GM19239 (cell line): ENCODE data around the gene PRPS2.
A peak's percentile ranks its signal among the peaks of the same experiment; 100 is the strongest.

ENCODE experiments used
- DNase-seq: peaks from one replicate; pipeline ENCODE4 v3.0.0; 2011; ENCODE audit warnings: low spot score; ENCODE audit not compliant: insufficient read length
- FAIRE-seq: peaks from 2 replicates; lab custom pipeline; 2011; peaks lifted over from hg19 to GRCh38; lab: Jason Lieb, UNC

Gene PRPS2

DNA sequence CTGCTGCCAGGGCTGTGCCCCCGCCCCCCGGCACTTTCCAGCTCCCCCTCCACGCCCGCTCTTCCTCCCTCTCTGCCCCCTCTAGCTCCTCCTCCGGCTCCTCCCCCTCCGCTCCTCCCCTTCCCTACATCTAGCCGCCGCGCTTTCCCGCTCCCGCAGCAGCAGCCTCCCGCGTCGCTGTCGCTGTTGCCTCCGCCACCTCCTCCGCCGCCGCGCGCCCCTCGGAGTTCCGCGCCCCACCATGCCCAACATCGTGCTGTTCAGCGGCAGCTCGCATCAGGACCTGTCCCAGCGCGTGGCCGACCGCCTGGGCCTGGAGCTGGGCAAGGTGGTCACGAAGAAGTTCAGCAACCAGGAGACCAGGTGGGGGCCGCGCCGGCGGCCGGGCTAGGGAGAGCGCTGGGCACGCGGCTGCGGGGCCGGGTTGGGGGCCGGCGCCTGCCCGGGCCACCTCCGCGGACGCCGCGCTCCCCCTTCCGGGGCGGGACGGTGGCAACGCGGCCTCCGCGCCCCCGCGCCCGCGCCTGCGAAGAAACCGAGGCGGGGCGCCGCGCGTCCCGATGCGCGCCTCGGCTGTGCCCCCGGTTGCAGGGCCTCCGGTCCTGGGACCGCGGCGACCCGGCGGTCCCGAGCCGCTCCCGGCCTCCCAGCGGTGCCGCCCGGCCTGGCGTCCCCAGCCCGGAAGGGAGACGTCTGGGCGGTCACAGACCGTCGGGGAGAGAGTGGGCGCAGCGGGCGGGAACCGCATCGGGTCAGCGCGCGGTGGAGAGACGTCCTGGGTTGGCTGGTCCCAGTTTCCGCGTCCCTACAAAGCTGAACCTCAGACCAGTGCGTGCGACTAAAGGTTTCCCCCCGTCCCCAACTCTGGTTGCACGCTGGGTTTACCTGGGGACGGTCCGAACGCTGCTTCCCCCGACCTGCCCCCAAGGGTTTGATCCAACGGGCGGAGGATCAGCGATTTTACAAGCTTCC, at the start of gene PRPS2:
PRPS2 (plus strand) TSS at position 156 of the 972 bp plus-strand sequence; CDS start at position 242, 86 bp downstream.
- DNase-seq (peak; percentile 74), FAIRE-seq (peak; percentile 96)

DNA sequence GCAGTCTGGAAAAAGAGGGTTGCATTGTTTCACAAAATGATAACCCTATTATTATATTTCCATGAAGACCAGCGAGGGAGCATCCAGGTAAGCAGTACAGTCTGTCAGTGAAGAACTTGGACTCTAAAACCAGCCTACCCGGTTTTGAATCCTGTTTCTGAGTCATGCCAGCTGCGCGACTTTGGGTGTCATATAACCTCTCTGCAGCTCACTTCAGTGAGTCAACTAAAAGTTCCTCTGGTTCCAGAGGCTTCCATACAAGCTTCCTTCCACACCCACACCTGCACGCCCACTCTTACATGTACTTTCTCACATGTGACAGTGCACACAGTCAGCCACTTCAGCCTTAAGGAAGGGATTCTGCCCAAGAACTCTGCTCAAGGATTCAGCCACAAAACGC, 49.8 kb upstream of the PRPS2 start:
- DNase-seq (no peak), FAIRE-seq (peak; percentile 33)

DNA sequence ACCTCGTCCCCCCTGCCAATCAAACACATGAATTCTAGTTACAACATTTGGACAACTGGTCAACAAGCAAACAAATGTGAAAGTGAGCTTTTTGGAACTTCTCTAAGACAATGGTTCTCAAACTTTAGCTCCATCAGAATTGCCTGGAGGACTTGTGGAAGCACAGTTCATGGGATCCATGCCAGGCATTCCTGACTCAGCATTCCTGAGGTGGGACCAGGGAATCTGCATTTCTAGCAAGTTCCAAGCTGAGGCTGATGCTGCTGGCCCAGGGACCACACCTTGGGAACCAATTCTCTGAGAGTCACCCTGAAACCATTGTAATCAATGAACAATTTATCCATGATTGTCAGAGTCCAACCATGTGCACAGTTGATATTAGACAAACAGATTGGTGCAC, 43.8 kb upstream of the PRPS2 start:
- FAIRE-seq (no peak), DNase-seq (no peak)

DNA sequence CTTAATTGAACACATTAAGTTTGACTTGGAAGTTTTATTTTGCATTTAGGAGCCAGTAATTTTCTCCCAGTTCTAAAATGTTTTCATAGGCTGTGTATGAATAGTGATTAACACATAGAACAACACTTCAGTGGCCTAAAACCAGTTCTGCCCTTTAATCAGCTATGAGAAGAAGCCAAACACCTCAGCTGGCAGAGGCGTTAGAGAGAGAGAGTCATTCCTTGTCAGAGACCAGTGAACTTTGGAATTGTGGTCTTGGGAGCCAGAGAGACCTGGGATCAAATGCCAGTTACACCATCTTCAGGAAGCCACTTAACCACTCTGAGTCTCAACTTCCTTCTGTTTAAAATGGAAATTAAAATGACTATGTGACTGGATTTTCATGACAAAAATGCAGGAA, 39.3 kb upstream of the PRPS2 start:
- peak; percentile 56 for FAIRE-seq
- DNase-seq: no peak

DNA sequence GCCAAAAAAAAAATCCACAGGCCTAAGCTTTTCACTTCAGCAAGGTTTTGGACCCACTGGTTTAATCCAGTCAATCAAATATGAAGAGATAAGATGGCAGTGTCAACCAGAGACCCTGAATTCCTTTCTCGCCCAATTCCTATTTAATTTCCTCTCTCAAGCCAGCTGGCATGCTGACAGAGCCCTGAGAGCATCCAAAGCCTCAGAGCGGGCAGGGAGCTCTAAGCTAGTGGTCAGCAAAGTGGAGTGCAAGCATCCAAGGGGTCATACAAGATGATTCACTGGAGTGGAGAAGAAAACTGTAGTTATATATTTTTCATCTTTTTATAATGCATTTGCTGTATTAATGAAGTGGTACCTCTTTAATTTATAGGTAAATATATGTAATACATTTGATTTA, 37.8 kb upstream of the PRPS2 start:
- FAIRE-seq (no peak), DNase-seq (no peak)

DNA sequence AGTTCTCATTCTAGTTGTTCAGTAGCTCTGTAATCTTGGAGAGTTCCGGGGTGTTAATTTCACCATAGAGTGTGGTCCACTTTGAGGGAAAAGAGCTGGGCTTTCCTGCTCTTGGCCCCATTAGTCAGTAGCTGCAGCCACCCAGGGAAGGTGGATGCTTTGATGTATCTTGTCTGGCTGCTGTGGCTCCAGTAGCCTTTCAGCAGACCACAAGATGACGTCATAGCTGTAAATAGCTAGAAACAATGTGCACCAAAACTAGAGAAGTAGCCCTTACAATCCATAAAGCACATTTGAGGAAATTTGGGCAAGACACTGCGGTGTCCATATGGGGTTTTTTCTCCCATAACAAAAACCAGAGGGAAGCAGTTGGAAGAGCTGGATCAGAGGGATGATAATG, 32.9 kb upstream of the PRPS2 start:
- no peak for DNase-seq
- FAIRE-seq: no peak

DNA sequence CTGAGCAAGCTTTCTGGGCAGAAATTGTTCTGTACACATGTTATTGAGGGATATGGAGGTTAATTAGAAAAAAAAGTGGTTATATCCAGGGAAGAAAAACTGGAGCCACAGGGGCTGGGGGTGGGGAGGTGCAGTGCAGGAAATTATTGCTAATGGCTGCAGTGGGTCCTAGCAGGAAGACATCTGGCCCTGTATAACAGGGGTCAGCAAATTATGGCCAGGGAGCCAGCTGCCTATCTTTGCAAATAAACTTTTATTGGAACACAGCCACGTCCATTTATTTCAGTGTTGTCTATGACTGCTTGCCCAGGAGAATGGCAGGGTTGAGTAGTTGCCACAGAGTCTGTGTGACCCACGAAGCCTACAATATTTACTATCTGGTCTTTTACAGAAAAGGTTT, 23.4 kb upstream of the PRPS2 start:
- DNase-seq (no peak), FAIRE-seq (no peak)

DNA sequence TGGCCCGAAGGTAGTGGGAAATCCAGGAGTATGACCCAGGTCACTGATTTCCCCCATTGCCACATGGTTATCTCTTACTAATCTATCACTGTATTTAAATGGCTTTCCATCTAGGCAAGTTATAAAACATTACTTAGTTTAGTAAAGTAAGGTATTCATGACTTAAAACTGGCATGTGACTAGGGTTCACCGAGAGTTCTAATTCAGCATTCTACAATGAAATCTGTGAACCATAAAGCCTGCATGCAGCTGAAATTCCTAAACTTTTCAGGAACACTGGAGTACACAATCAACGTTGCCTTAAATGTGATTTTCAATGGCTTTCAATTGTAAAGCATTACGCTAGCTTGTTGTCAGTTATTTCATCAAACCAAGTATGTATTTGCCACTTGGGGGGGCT, 22.7 kb upstream of the PRPS2 start:
- FAIRE-seq: peak; percentile 31
- DNase-seq: no peak

DNA sequence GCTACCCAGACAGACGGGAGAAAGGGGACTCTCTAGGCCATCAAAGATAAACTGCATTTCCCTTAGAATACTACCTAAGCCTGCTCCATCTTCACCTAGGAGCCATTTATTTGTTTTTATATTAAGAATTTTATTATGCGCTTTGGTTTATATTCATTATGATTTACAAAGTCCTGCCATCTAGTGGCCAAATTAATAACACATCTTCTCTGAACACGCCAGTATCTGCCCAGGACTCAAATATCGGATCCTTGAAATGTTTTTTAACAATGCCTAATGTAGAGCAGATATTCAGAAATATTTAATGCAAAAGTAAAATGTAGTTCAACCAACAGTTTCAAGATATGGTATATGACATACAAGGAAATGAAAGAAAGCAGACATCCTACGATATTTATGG, 20.8 kb upstream of the PRPS2 start:
- no peak for FAIRE-seq
- DNase-seq: no peak

DNA sequence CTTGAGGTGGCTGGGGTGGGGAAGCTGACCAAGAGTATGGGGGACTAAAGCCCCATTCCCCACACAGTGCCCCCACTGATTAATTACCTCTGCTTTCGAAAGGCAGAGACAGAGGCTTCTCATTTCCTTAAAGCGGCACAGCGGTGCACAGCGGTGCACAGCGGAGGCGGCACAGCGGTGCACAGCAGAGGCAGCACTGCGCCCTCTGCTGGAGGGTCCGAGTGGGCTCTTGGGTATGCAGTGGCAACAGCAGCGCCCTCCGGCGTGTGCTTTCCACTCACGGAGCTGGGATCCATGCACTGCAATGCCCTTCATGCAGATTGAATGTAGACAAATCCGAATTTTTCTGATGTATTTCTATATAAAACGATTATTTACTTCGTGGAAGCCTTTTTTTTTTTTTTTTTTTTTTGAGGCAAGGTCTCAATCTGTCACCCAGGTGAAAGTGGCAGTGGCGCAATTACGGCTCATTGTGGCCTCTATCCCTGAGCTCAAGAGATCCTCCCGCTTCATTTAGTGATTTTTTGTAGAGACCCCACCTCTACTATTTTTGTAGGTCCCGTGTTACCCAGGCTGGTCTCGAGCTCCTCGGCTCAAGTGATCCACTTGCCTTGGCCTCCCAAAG, 19.7 kb upstream of the PRPS2 start:
- FAIRE-seq (peak; percentile 87), DNase-seq (peak; percentile 55)

DNA sequence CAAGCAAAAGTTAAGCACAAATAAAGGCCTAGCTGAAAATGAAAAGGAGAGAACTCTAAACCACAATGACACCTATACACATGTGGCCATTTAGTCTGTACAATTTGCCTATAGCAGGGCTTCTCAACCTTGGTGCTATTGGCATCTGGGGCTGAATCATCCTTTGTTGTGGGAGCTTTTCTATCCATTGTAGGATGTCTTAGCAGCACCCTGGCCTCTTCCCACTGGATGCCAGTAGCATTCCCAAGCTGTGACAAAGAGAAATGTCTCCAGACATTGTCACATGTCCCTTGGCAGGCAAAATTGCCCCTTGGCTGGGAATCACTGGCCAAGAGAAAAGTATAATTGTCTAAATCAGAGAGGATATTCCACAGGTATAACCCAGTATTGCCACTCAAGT, 13.5 kb upstream of the PRPS2 start:
- FAIRE-seq (no peak), DNase-seq (no peak)

DNA sequence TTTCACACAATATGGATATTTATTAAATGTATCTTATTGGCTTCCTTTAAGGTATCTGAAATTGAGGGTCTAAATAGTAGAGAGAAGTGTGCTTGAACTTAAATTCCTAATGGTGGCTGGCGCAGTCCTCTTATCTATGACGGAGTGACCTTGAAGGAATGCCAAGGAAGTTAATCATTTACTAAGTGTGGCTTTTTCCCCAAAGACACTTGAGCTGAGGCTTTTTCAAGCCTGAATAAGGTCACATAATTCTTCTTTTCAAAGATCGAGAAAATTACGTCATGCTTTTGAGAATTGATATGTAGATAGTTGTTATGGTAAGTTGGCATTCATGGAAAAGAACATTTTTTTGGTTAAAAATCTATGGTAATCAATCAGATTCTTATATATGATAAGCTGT, 11.7 kb upstream of the PRPS2 start:
- DNase-seq: no peak
- FAIRE-seq: no peak

DNA sequence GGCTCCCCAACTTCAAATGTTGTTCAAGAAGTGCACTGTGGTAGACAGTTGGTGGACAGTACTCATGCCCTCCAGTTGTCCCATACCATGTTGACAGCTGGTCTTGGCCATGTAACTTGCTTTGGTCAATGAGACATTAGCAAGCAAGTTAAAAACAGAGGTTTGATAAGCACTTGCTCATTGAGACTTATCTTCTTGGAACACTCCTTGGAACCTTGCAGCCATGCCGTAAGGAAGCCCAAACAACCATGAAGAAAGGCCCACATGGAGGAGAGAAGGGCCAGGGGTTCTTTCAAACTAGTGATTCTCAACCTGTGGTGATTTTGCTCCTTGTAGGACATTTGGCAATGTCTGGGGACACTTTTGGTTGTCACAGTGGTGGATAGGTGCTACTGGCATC, 2.6 kb upstream of the PRPS2 start:
- FAIRE-seq (no peak), DNase-seq (no peak)

DNA sequence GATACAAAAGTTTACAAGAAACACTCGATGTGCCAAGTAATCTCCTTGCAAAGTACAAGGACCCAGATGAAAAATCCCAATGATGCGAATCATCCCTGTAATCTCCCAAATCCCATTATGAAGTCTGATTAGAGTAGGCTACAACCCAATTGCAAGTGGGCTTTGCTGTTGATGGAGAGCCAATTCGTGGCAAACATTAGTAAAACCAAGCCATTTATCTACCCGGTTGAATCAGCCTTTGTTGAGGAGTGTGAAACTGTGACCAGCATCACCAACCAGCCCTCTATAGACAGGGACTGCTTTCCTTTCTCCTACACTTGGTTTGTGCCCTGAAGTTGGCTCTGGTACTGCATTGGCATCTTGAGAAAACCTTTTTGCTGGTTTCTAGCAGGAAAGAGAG, 1.2 kb upstream of the PRPS2 start:
- no peak for DNase-seq
- FAIRE-seq: no peak

DNA sequence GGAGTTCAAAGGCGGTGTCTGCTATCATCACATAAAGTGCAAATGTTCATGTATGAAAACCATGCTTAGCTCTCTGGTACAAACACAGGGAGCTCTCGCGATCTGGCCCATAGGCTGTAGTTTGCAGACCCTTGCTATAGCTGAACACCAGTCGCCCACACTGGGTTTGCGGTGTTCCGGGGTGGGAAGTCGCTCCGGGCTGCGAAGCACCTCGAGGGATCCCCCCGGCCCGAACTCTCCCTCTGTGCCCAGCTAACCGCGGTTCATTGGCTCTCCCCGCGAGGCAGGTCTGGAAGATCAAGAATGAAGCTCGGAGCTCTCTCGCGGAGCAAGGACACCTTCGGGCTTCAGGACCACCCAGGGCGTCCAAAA, 341 bp upstream of the PRPS2 start:
- DNase-seq (no peak), FAIRE-seq (no peak)

DNA sequence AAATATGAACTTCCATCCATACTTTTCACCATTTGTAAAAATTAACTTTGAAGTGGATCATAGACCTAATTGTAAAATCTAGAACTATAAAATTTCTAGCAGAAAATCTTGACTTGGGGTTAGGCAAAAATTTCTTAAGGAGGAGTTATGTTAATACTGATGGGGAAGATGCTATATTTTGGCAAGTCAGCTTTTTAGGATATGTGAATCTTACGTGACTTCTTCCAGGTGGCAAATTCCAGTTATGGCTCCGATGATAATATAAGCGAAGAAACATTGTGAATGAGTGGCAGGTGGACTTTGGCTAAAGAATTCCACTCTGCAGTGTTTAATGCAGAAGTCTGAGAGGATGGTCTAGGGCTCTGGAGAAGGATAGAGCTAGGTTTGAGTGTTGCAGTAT, 1.5 kb downstream of the PRPS2 start:
- no peak for DNase-seq
- FAIRE-seq: peak; percentile 87

DNA sequence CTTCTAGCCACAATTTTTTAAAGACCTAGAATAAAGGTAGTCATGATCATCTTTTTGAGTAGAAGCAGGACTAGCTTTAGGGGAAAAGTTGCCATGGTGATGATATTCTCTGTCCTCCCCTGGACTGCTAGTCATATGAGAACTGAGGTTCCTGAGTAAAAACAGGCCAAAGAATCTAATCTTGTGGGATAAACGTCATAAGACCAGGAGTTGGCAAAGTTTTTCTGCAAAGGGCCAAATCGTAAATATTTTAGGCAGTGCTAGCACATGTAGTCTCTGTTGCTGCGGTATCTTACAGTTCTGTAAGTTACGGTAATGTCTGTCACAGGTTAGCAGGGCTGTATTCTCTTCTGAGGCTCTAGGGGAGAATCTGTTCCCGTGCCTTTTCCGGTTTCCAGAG, 3.4 kb downstream of the PRPS2 start:
- FAIRE-seq: no peak
- no peak for DNase-seq

DNA sequence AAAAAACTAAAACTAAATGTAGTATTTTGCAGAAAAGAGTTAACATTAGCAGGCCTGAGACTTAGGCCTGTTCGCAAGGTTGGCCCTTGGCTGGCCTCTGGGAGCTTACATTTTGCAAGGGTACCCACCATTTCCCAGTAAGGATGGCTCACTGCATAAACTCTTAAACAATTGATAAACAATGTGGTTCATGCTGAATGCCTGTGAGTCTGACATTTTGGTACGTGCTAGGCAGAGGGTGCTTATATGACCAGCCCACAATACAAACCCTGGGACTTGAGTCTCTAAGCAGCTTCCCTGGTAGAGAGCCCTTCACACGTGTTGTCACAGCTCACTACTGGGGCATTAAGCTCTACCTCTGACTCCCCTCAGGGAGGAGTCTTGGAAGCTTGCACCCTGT, 7.4 kb downstream of the PRPS2 start:
- FAIRE-seq: no peak
- DNase-seq: no peak

DNA sequence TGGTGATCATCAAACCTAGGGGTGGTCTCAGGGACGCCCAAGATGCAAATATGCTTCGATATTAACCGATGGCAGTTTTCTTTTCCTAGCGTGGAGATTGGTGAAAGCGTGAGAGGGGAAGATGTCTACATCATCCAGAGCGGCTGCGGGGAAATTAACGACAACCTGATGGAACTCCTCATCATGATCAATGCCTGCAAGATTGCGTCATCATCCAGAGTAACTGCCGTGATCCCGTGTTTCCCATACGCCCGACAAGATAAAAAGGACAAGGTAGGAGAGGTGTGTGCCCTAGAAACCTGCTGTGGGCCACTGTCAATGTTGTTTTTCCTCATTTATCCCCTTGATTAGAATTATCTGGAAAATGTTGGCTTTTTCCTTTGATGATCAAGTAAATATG, 7.9 kb downstream of the PRPS2 start:
- DNase-seq (no peak), FAIRE-seq (no peak)

DNA sequence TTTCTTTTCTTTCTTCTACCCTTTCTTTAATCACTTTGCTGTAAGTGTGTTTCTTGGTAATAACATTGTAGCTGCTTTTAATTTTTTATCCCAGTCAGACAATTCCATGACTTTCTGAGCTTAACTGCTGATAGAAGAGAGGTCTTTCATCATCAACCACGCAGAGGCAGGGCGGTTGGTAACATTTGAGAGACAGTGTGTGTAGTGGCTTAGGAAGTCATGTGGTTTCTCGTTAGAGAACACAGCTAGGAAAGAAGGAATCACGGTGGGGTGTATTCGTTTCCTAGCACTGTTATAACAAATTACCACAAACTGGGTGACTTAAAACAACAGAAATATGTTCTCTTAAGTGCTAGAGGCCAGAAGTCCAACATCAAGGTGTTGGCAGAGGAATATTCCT, 11.5 kb downstream of the PRPS2 start:
- DNase-seq (no peak), FAIRE-seq (no peak)

DNA sequence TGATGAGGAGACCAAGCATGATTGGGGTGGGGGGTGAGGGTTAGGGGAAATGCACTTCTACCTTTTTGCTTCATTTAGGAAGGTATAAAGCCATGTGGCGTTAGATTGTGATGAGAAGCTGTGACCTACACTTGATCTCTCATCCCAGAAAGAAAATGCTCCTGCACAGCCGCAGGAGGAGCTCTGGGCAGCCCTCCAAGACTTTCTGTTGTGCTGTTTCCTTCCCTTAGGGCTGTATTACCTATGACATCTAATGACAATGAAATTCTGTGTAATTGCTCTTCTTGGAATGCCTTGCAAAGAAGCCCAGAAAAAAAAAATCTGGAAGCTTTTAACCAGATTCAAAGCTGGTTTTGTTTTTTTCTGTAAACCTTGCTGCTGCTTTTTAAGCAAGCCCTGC, 13.4 kb downstream of the PRPS2 start:
- no peak for FAIRE-seq

DNA sequence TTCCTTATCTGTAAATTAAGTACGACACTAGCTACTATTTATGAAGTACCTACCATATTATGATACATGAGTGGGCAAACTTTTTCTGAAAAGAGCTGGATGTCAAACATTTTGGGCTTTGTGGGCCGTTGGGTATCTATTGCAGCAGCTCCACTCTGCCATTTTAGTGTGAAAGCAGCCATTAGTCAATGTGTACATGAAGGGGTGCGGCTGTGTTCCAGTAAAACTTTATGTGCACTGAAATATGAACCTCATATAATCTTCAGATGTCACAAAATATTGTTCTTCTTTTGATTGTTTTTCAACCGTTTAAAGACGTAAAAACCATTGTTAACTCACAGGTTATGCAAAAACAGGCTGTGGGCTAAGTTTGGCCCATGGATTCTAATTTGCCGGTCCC, 14.1 kb downstream of the PRPS2 start:
- FAIRE-seq (no peak), DNase-seq (no peak)

More for the DNA sequence above, 13.4 kb downstream of the PRPS2 start:
- no peak for DNase-seq
